ENCODE data around the gene DTX3.
"Not testable (repeated sequence)": the region's sequence is repeated elsewhere in the genome, so short reads cannot be mapped to it uniquely, and the experiment has no call there.

DTX3 gene

DNA sequence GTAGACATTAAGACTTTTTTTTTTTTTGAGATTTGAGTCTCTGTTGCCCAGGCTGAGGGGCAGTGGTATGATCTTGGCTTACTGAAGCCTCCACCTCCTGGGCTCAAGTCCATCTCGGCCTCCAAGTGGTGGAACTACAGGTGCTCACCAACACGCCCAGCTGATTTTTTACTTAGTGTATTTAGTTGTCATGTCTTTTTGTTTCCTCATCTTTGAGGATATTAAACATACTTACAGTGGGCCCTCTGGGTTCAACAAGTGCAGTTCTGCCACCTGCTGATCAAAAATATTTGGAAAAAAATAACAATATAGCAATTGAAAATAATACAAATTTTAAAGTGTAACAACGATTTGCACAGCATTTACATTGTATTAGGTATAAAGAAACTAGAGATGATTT lies 32.7 kb downstream of the DTX3 start:
- no peak for DNase-seq

DNA sequence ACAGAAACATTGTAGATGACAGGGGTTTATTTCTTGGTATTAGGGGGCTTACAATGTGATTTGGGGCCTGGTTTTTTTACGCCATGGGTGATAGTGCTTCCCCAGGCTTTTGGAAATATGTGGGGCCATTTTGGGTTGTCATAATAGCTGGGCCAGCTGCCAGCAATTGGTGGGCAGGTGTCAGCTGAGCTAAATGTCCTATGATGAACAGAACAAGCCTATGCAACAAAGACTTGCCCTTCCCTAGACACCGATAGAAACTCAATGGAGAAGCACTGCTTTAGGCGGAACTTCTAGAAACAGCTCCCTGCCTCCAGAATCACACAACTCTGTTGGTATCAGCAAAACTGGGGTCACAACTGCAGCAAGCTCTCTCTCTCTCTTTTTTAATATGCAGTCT lies 33.5 kb downstream of the DTX3 start:
- no peak for DNase-seq

DNA sequence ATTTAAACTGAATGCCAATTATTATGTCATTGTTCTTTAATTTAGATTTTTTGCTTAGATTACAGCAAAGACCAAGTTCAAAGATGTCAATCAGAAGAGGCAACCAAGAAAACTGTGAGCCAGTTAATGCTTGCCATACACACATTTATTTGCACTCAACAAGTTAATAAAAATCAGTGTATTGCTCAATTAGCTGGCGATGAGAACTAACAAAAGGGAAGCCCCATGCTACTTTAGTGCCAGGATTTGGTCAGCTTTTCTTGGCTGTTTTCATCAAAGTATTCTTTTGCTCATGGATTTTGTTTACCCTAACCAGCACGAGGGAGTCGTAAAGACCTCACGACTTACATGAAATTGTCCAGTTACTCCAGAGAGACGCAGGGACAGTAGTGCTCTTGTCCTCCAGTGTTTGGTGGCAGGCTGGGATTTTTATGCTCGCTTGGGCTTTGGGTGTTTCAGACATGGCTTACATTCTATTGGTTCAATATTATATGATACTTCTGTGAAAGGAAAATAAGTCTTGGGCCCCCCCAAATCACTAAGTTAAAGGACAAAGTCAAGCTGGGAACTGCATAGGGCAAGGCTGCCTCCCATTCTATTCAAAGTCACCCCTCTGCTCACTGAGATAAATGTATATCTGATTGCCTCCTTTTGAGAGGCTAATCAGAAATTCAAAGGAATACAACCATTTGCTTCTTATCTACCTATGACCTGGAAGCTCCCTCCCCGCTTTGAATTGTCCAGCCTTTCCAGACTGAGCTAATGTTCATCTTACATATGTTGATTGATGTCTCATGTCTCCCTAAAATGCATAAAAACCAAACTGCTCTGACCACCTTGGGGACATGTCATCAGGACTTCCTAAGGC lies 35.8 kb downstream of the DTX3 start:
- DNase-seq: no peak

DNA sequence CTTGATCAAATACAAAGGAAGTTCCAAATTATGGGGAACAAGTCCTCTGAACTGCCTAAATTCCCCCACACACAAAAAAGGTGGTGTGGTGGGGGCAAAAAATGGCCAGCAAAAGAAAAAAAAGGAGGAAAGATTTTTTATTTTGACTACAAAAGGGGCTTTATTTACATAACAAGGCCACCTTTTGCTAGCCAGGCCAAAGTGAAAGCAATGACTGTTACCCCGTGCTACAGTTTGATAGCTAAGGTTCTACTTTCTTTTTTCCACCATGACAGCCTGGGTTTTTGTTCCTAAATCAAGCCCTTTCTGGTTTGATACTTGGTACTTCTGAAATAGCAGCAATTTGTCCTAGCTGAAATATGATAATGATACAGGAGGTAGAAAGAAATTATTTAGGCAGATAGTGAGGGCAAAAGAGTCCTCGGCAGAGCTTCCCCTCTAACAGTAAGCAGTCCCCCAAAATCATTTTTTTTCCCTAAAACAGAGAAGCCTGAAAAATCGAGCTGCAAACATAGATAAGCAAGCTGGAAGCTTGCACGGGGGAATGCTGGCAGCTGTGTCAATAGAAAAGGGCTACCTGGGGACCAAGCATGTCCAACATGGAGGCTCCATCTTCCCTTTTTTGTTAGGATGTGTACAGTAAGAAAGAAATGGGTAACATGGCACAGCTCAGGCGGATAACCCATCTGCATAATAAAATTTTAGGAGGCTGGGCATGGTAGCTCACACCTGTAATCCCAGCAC lies 37.2 kb downstream of the DTX3 start:
- no peak for DNase-seq

DNA sequence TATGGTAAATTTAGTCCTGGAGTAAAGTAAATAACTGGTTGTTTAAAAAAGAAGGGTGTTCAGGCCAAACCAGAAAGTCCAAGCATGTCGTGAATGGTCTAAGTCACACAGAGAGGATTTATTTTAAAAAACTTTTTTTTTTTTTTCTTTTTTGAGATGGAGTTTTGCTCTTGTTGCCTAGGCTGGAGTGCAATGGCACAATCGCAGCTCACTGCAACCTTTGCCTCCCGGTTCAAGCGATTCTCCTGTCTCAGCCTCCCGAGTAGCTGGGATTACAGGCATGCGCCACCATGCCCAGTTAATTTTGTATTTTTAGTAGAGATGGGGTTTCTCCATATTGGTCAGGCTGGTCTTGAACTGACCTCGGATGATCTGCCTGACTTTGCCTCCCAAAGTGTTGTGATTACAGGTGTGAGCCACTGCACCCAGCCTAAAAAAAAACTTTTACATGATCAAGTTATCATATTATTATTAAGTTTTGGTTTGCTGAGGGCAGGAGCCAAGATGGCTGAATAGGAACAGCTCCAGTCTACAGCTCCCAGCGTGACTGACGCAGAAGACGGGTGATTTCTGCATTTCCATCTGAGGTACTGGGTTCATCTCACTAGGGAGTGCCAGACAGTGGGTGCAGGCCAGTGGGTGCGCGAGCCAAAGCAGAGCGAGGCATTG lies 41.5 kb downstream of the DTX3 start:
- DNase-seq: not testable (repeated sequence)

DNA sequence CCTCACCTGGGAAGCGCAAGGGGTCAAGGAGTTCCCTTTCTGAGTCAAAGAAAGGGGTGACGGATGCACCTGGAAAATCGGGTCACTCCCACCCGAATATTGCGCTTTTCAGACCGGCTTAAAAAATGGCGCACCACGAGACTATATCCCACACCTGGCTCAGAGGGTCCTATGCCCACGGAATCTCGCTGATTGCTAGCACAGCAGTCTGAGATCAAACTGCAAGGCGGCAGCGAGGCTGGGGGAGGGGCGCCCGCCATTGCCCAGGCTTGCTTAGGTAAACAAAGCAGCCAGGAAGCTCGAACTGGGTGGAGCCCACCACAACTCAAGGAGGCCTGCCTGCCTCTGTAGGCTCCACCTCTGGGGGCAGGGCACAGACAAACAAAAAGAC lies 42.0 kb downstream of the DTX3 start:
- not testable (repeated sequence) for DNase-seq

DNA sequence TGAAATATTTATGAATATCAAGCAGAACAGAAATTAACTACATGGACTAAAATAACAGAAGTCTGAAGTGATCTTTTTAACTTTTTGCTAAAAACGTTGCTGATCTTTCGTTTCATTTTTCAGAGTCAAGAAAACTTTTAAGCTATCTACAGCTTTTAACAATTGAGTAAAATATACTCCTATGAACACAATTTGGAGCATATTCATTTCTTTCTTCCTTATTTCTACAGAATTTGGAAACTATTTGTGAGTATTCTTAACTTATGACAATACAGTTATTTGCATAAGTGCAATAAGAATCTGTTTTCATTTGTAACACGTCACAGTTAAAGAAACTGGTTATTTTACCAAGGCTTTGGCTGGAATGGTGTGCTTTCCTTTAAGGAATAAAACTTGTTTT lies 49.4 kb downstream of the DTX3 start:
- DNase-seq: no peak

DNA sequence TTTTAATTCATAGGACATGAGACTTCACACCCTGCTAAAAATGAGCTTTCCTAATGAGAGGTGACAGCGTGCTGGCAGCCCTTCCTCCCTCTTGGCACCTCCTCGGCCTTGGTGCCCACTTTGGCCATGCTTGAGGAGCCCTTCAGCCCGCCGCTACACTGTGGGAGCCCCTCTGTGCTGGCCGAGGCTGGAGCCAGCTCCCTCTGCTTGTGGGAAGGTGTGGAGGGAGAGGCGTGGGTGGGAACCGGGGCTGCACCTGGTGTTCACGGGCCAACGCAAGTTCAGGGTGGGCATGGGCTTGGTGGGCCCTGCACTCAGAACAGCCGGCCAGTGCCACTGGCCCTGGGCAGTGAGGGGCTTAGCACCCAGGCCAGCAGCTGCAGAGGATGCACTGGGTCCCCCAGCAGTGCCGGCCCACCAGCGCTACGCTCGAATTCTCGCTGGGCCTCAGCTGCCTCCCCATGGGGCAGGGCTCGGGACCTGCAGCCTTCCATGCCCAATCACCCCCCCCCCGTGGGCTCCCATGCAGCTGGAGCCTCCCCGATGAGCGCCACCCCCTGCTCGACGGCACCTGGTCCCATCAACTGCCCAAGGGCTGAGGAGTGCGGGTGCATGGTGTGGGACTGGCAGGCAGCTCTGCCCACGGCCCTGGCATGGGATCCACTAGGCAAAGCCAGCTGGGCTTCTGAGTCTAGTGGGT lies 51.1 kb downstream of the DTX3 start:
- no peak for DNase-seq

DNA sequence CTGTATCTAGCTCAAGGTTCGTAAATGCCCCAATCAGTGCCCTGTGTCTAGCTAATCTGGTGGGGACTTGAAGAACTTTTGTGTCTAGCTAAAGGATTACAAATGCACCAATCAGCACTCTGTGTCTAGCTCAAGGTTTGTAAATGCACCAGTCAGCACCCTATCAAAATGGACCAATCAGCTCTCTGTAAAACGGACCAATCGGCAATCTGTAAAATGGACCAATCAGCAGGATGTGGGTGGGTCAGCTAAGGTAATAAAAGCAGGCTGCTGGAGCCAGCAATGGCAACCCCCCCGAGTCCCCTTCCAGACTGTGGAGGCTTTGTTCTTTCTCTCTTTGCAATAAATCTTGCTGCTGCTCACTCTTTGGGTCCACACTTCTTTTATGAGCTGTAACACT lies 51.8 kb downstream of the DTX3 start:
- DNase-seq: not testable (repeated sequence)

DNA sequence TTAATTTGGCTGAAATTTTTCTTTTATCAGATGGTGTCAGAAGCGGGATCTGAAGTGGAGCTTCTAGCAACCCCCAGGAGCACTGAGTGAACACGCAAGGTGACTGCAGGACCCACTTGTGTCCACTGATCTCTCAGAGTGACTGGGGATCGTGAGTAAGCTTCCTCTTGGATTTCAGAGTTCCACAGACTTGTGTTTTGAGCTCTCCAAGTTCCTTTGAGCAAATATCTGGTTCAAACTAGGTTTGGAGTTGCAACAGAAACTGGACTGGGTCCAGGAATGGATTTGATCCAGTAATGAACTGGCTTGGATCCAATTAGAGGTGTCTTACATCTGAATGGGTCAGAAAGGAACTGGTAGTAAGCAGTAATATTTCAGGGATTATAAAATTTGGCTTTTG lies 53.1 kb downstream of the DTX3 start:
- DNase-seq: no peak

DNA sequence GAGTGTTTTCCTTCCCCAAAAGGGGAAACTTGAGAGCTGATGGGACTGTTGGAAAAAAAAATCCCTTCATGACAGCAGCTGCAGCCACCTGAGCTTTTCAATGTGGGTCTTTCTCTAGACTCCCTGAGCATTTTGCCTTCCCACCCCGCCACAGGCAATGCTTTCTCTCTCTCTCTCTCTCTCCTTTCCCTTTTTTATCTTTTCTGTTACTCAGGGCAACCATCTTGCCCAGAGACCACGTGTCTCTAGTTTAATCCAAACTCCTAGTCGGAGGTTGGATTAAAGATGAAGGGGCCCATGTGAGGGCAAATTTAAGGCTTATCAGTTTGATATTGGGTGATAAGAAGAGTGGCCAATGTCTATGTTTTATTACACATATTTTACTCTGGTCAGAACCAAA lies 54.3 kb downstream of the DTX3 start:
- DNase-seq: no peak

Data from stimulated activated CD4-positive, alpha-beta T cell treated with anti-CD3 and anti-CD28 coated beads, Interleukin-15, amount 100 ng/mL, for 24 hours (primary cell).